Stomach smooth muscle (tissue), 2 donors: ENCODE data around the gene PELI2.

Experiments
- H3K27ac ChIP-seq: one replicate; pipeline ENCODE4 v1.7.0; 2013; ENCODE audit warnings: mild to moderate bottlenecking, low read length, inconsistent platforms
- H3K27me3 ChIP-seq, 2 donors: one replicate each; pipeline ENCODE4 v1.7.0; 2013; ENCODE audit warnings: low read length in 2 of 2; ENCODE audit not compliant: insufficient read depth in 2 of 2, control insufficient read depth in 1 of 2
- H3K36me3 ChIP-seq, 2 donors: one replicate each; pipeline ENCODE4 v1.7.0; 2013; ENCODE audit warnings: low read length in 2 of 2; ENCODE audit not compliant: control insufficient read depth in 2 of 2, insufficient read depth in 2 of 2
- H3K4me1 ChIP-seq: one replicate; pipeline ENCODE4 v1.7.0; 2013; ENCODE audit warnings: low read length; ENCODE audit not compliant: control insufficient read depth, insufficient read depth
- H3K4me3 ChIP-seq, 2 donors: one replicate each; pipeline ENCODE4 v1.7.0; 2013; ENCODE audit warnings: low read length in 2 of 2
- H3K9ac ChIP-seq, 2 donors: one replicate each; pipeline ENCODE4 v1.7.0; 2013; ENCODE audit warnings: low read length in 2 of 2, mild to moderate bottlenecking in 1 of 2
- H3K9me3 ChIP-seq, 2 donors: one replicate each; pipeline ENCODE4 v1.7.0; 2013; ENCODE audit warnings: low read length in 2 of 2; ENCODE audit not compliant: control insufficient read depth in 2 of 2
- donor health status: healthy.
- donor health status: Pancreatic carcinoma.

Gene PELI2

DNA sequence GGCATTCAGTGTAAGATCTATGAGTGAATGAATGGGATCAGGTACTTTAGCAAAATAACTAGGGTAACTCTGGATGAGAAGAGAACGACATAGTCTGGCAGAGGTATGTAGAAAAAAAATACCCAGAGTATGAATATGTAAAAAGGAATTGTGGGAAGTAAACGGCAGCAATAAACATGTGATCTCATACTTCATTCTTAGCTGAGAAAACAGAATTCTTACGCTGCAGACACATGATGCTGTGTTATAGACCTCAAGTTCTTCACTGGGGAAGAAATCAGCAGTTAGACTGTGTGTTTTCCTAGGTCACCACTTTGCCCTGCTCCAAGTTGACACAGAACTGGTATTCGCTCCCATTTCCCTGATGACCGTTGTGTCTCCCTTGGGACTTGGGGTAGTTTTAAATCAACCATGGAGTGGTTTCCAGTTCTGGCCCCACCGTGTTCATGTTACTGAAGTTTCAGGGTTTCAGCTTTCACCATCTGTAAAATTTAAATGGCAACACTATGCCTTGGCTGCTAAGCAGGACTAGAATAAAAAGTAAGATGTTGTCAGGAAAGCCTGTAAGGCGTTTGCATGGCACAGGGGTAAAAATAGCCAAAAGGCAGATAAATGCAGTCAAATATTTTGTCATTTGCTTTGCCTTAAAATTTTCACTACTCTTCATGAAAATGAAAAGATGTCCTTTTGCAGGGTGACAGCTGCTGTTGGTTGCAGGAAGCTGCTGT, 223.7 kb downstream of the PELI2 start:
- no peak overlapping the region for H3K27ac ChIP-seq
- H3K27me3 ChIP-seq: no peaks in the 10 kb centered on the region
- no peak overlapping the region for H3K4me3 ChIP-seq
- no peaks in the 10 kb centered on the region for H3K36me3 ChIP-seq
- H3K9me3 ChIP-seq: no peaks in the 10 kb centered on the region
- H3K4me1 ChIP-seq: peaks cover 11% of the 10 kb centered on the region
- no peak overlapping the region for H3K9ac ChIP-seq

DNA sequence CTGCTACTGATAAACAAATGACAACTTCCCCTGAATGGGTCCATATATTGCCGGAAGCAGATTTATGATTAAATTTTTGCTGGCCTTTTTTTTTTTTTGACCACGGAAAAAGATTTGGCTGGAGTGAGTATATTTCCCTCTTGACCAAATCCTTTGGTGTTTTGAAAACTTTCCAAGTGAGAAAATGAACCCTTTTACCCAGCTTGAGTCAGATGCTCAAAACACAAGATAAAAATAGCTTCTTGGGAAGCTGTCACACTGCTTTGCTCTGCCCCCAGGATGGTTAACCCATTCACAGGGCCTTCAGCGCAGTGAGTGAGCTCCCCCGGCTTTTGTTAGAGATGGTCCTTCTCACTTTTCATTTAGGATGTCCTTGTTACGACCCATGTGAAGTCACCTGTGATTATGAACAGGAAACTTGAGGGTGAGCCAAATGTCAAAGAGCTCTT, 224.3 kb downstream of the PELI2 start:
- H3K9me3 ChIP-seq: no peaks in the 10 kb centered on the region
- no peak overlapping the region for H3K27ac ChIP-seq
- no peak overlapping the region for H3K9ac ChIP-seq
- H3K4me3 ChIP-seq: no peak overlapping the region
- no peaks in the 10 kb centered on the region for H3K27me3 ChIP-seq
- no peaks in the 10 kb centered on the region for H3K36me3 ChIP-seq
- peaks cover 11% of the 10 kb centered on the region for H3K4me1 ChIP-seq

DNA sequence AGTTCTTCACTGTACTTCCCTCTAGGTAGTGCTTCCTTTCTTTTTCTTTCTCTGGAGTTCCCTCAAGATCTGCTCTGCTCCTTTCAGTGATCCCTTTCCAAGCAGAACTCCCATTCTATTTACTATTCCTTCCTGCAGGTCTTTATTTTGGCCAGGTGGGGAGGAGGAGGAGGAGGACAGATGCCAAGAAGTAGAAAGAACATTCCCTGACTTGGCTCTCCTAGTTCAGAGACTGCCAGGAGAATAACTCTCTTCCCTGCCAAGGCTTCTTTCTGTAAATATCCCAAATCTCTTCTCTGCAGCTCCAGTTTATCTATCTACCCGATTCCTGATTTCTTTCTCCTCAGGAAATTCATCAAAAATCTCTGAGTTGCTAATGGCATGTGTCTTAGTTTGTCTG, 231.7 kb downstream of the PELI2 start:
- H3K4me3 ChIP-seq: no peak overlapping the region
- H3K9ac ChIP-seq: no peak overlapping the region
- no peaks in the 10 kb centered on the region for H3K27me3 ChIP-seq
- H3K27ac ChIP-seq: no peak overlapping the region
- H3K36me3 ChIP-seq: no peaks in the 10 kb centered on the region
- H3K9me3 ChIP-seq: peaks cover 0 to 6% of the 10 kb centered on the region in 2 donors
- H3K4me1 ChIP-seq: no peaks in the 10 kb centered on the region
